SH-SY5Y (cell line): ENCODE results near the gene OR2H2.

Experiments
- GATA2 ChIP-seq: IDR thresholded peaks from 2 replicates; pipeline ENCODE4 v1.6.1; 2011; ENCODE audit warnings: mild to moderate bottlenecking, low read depth, low read length
- GATA3 ChIP-seq: IDR thresholded peaks from 2 replicates; pipeline ENCODE4 v1.6.1; 2011; ENCODE audit warnings: low read depth, mild to moderate bottlenecking, low read length, moderate library complexity

GRCh38 chr6:29631860-29632731 is 47.2 kb downstream of the OR2H2 start:
- TF ChIP-seq GATA3: no peak
- no peak for TF ChIP-seq GATA2
